Gastrocnemius medialis (tissue), 4 donors: ENCODE data around the gene SIPA1.

Source experiments
- POLR2A ChIP-seq, 2 donors: fragments of 450-650 bp; IDR thresholded peaks; one replicate each; pipeline ENCODE4 v1.6.1; 2017; ENCODE audit warnings: antibody characterized with exemption in 2 of 2, mild to moderate bottlenecking in 2 of 2, moderate library complexity in 2 of 2
- TF ChIP-seq, protein P1 (sequence below), 5 experiments: fragments of 450-650 bp in 3 of 5; fragments of 200-600 bp in 2 of 5; sonication (generic) in 2 of 5; IDR thresholded peaks in 4 of 5; conservative IDR thresholded peaks in 1 of 5; 1 replicate in 4 of 5; 2 replicates in 1 of 5; pipeline ENCODE4 v1.5.1; 2016 to 2019; ENCODE audit warnings: antibody characterized with exemption in 5 of 5, mild to moderate bottlenecking in 3 of 5, moderate library complexity in 3 of 5

DNA sequence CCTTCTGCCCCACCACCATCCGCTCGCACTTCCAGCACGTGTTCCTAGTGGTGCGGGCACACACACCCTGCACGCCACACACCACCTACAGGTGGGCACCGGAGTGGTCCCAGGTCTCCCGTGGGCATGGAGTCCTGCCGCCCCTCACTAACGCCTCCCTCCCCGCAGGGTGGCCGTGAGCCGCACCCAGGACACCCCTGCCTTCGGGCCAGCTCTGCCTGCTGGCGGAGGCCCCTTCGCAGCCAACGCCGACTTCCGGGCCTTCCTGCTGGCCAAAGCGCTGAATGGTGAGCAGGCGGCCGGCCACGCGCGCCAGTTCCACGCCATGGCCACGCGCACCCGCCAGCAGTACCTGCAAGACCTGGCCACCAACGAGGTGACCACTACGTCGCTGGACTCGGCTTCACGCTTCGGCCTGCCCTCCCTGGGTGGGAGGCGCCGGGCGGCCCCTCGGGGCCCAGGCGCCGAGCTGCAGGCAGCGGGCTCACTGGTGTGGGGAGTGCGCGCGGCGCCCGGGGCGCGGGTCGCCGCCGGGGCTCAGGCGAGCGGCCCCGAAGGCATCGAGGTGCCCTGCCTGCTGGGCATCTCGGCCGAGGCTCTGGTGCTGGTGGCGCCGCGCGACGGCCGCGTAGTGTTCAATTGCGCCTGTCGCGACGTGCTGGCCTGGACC lies 8.5 kb downstream of the SIPA1 start:
- TF ChIP-seq, protein P1, sequence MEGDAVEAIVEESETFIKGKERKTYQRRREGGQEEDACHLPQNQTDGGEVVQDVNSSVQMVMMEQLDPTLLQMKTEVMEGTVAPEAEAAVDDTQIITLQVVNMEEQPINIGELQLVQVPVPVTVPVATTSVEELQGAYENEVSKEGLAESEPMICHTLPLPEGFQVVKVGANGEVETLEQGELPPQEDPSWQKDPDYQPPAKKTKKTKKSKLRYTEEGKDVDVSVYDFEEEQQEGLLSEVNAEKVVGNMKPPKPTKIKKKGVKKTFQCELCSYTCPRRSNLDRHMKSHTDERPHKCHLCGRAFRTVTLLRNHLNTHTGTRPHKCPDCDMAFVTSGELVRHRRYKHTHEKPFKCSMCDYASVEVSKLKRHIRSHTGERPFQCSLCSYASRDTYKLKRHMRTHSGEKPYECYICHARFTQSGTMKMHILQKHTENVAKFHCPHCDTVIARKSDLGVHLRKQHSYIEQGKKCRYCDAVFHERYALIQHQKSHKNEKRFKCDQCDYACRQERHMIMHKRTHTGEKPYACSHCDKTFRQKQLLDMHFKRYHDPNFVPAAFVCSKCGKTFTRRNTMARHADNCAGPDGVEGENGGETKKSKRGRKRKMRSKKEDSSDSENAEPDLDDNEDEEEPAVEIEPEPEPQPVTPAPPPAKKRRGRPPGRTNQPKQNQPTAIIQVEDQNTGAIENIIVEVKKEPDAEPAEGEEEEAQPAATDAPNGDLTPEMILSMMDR (IDR thresholded peaks at IDR 0.05 in 4 of 5, conservative IDR thresholded peaks at IDR 0.05 in 1 of 5) = no peak
- no peak for TF ChIP-seq POLR2A (IDR thresholded peaks at IDR 0.05)
